HEK293 (cell line): ENCODE measurements around the gene CD83.

Experiments used
- CTCF ChIA-PET: fragments of 350-600 bp; formaldehyde crosslinking; extraction: SDS; loops from one replicate; lab custom pipeline; 2021; ENCODE audit warnings: antibody characterized with exemption; lab: Yijun Ruan, JAX
- POLR2A ChIA-PET: fragments of 300-600 bp; formaldehyde crosslinking; extraction: SDS; loops from one replicate; lab custom pipeline; 2020; ENCODE audit warnings: antibody characterized with exemption, inconsistent platforms; lab: Yijun Ruan, JAX
- H3K27ac ChIP-seq: fragments of 200-500 bp; sonication (Bioruptor generic); 2 replicates; pipeline ENCODE4 v1.5.1; 2014; ENCODE audit warnings: low read depth, low read length, control low read depth, inconsistent platforms; ENCODE audit errors: extremely low read depth
- H3K36me3 ChIP-seq, 2 experiments: fragments of 200-500 bp in 1 of 2; sonication (Bioruptor generic) in 1 of 2; 1 replicate in 1 of 2; 2 replicates in 1 of 2; pipeline ENCODE4 v1.5.1; 2014 to 2017; ENCODE audit warnings: inconsistent platforms in 2 of 2, low read length in 2 of 2; ENCODE audit not compliant: control insufficient read depth in 2 of 2, insufficient read depth in 1 of 2
- H3K4me1 ChIP-seq: fragments of 200-500 bp; sonication (Bioruptor generic); 2 replicates; pipeline ENCODE4 v1.5.1; 2014; ENCODE audit warnings: mild to moderate bottlenecking, low read length, inconsistent platforms; ENCODE audit not compliant: control insufficient read depth, insufficient read depth
- H3K4me3 ChIP-seq: 2 replicates; pipeline ENCODE4 v1.5.1; 2011; ENCODE audit warnings: low read depth, mild to moderate bottlenecking, control low read depth, low read length, moderate library complexity
- H3K9me3 ChIP-seq: fragments of 200-500 bp; sonication (Bioruptor generic); 2 replicates; pipeline ENCODE4 v1.5.1; 2014; ENCODE audit warnings: low read depth, low read length, inconsistent platforms; ENCODE audit not compliant: control insufficient read depth, insufficient read depth
- ATF2 ChIP-seq: fragments of 450-650 bp; formaldehyde crosslinking; IDR thresholded peaks from 2 replicates; pipeline ENCODE4 v1.5.1; 2016; ENCODE audit warnings: missing biosample characterization, missing genetic modification characterization, low read depth
- ELK4 ChIP-seq: IDR thresholded peaks from 2 replicates; pipeline ENCODE4 v1.6.1; 2011; ENCODE audit warnings: mild to moderate bottlenecking, low read depth, low read length, borderline replicate concordance
- HOXC10 ChIP-seq: sonication (generic); formaldehyde crosslinking; IDR thresholded peaks from 2 replicates; pipeline ENCODE4 v1.8.1; 2023; ENCODE audit warnings: mild to moderate bottlenecking, missing genetic modification reagents
- KLF7 ChIP-seq: fragments of 450-650 bp; formaldehyde crosslinking; IDR thresholded peaks from 2 replicates; pipeline ENCODE4 v1.5.1; 2016; ENCODE audit warnings: missing biosample characterization, missing genetic modification characterization, borderline replicate concordance
- OVOL3 ChIP-seq: fragments of 450-650 bp; formaldehyde crosslinking; IDR thresholded peaks from 2 replicates; pipeline ENCODE4 v1.5.1; 2016; ENCODE audit warnings: missing biosample characterization, missing genetic modification characterization
- PRDM4 ChIP-seq: fragments of 450-650 bp; formaldehyde crosslinking; IDR thresholded peaks from 2 replicates; pipeline ENCODE4 v1.5.1; 2017; ENCODE audit warnings: missing biosample characterization, missing genetic modification characterization
- SALL2 ChIP-seq: fragments of 450-650 bp; formaldehyde crosslinking; IDR thresholded peaks from 2 replicates; pipeline ENCODE4 v1.5.0; 2017; ENCODE audit warnings: missing biosample characterization, mild to moderate bottlenecking, missing genetic modification characterization, borderline replicate concordance
- ZBTB17 ChIP-seq: fragments of 450-650 bp; formaldehyde crosslinking; IDR thresholded peaks from 2 replicates; pipeline ENCODE4 v1.5.1; 2016; ENCODE audit warnings: missing biosample characterization, missing genetic modification characterization
- ZFP3 ChIP-seq: fragments of 450-650 bp; formaldehyde crosslinking; IDR thresholded peaks from 2 replicates; pipeline ENCODE4 v1.5.1; 2016; ENCODE audit warnings: low read depth, missing biosample characterization, missing genetic modification characterization
- ZNF114 ChIP-seq: fragments of 450-650 bp; formaldehyde crosslinking; IDR thresholded peaks from 2 replicates; pipeline ENCODE4 v1.5.0; 2017; ENCODE audit warnings: missing biosample characterization, missing genetic modification characterization
- ZNF184 ChIP-seq: fragments of 450-650 bp; IDR thresholded peaks from 2 replicates; pipeline ENCODE4 v1.5.1; 2018; ENCODE audit warnings: missing biosample characterization, mild to moderate bottlenecking, missing genetic modification characterization
- ZNF24 ChIP-seq: fragments of 450-650 bp; formaldehyde crosslinking; IDR thresholded peaks from 2 replicates; pipeline ENCODE4 v1.5.1; 2016; ENCODE audit warnings: missing biosample characterization, missing genetic modification characterization
- ZNF280D ChIP-seq: fragments of 450-650 bp; formaldehyde crosslinking; IDR thresholded peaks from 2 replicates; pipeline ENCODE4 v1.5.1; 2016; ENCODE audit warnings: missing biosample characterization, missing genetic modification characterization
- ZNF302 ChIP-seq: fragments of 450-650 bp; formaldehyde crosslinking; IDR thresholded peaks from 2 replicates; pipeline ENCODE4 v1.5.1; 2016; ENCODE audit warnings: missing biosample characterization, missing genetic modification characterization, low read depth
- ZNF335 ChIP-seq: fragments of 450-650 bp; formaldehyde crosslinking; conservative IDR thresholded peaks from 2 replicates; pipeline ENCODE4 v1.5.1; 2016; ENCODE audit warnings: missing biosample characterization, missing genetic modification characterization
- ZNF423 ChIP-seq: fragments of 450-650 bp; formaldehyde crosslinking; IDR thresholded peaks from 2 replicates; pipeline ENCODE4 v1.5.1; 2016; ENCODE audit warnings: missing biosample characterization, missing genetic modification characterization
- ZNF48 ChIP-seq: fragments of 450-650 bp; formaldehyde crosslinking; IDR thresholded peaks from 2 replicates; pipeline ENCODE4 v1.5.1; 2016; ENCODE audit warnings: missing biosample characterization, missing genetic modification characterization
- ZNF488 ChIP-seq: fragments of 450-650 bp; formaldehyde crosslinking; IDR thresholded peaks from 2 replicates; pipeline ENCODE4 v1.5.1; 2016; ENCODE audit warnings: missing biosample characterization, missing genetic modification characterization
- ZNF521 ChIP-seq: fragments of 450-650 bp; formaldehyde crosslinking; IDR thresholded peaks from 2 replicates; pipeline ENCODE4 v1.5.1; 2017; ENCODE audit warnings: missing biosample characterization, mild to moderate bottlenecking, missing genetic modification characterization
- ZNF580 ChIP-seq: fragments of 450-650 bp; formaldehyde crosslinking; IDR thresholded peaks from 2 replicates; pipeline ENCODE4 v1.5.1; 2016; ENCODE audit warnings: missing biosample characterization, missing genetic modification characterization
- ZNF600 ChIP-seq: fragments of 450-650 bp; formaldehyde crosslinking; IDR thresholded peaks from 2 replicates; pipeline ENCODE4 v1.5.1; 2016; ENCODE audit warnings: missing biosample characterization, missing genetic modification characterization
- ZNF664 ChIP-seq: fragments of 450-650 bp; formaldehyde crosslinking; IDR thresholded peaks from 2 replicates; pipeline ENCODE4 v1.5.1; 2016; ENCODE audit warnings: missing biosample characterization, missing genetic modification characterization
- ZNF792 ChIP-seq: fragments of 450-650 bp; formaldehyde crosslinking; IDR thresholded peaks from 2 replicates; pipeline ENCODE4 v1.5.1; 2016; ENCODE audit warnings: missing biosample characterization, missing genetic modification characterization
- ZSCAN4 ChIP-seq: fragments of 450-650 bp; formaldehyde crosslinking; IDR thresholded peaks from 2 replicates; pipeline ENCODE4 v1.5.1; 2017; ENCODE audit warnings: missing biosample characterization, missing genetic modification characterization

CD83 gene

GRCh38 chr6:14092316-14092715, 25.3 kb upstream of the CD83 start:
- no peaks in the 10 kb centered on the region for H3K9me3 ChIP-seq
- H3K36me3 ChIP-seq: no peaks in the 10 kb centered on the region
- ChIA-PET POLR2A (no interaction called here), CTCF (no interaction called here)
- TF ChIP-seq ZNF488 (tag by site-specific recombination) (no peak), ZNF114 (tag by site-specific recombination) (no peak), ZNF792 (no peak), KLF7 (tag by site-specific recombination) (no peak), ZBTB17 (tag by site-specific recombination) (no peak), ZNF184 (tag by site-specific recombination) (no peak), ZNF580 (no peak), ZFP3 (no peak), ZNF48 (tag by site-specific recombination) (no peak), ATF2 (tag by site-specific recombination) (no peak), ZNF600 (no peak)
- no peaks in the 10 kb centered on the region for H3K4me1 ChIP-seq
- H3K4me3 ChIP-seq: no peak overlapping the region
- H3K27ac ChIP-seq: no peak overlapping the region

- H3K4me1 ChIP-seq: no peaks in the 10 kb centered on the region
- H3K27ac ChIP-seq: no peak overlapping the region
- ChIA-PET POLR2A (no interaction called here), CTCF (no interaction called here)
- no peaks in the 10 kb centered on the region for H3K9me3 ChIP-seq
- H3K4me3 ChIP-seq: no peak overlapping the region
- H3K36me3 ChIP-seq: no peaks in the 10 kb centered on the region
- TF ChIP-seq HOXC10: no peak
- no peak for TF ChIP-seq ZNF280D (tag by site-specific recombination)
- TF ChIP-seq ZSCAN4: no peak
- no peak for TF ChIP-seq PRDM4
- no peak for TF ChIP-seq ZNF423 (tag by site-specific recombination)
- no peak for TF ChIP-seq ZNF335 (tag by site-specific recombination)
- TF ChIP-seq ELK4: no peak
- no peak for TF ChIP-seq ZFP3
- no peak for TF ChIP-seq ZNF600
- TF ChIP-seq ZNF664: no peak
- TF ChIP-seq ZNF24 (tag by site-specific recombination): no peak
- no peak for TF ChIP-seq OVOL3 (tag by site-specific recombination)
- no peak for TF ChIP-seq ZNF302 (tag by site-specific recombination)
- no peak for TF ChIP-seq ZNF521 (tag by site-specific recombination)
- TF ChIP-seq SALL2 (tag by site-specific recombination): no peak
These were observed 24.5 kb upstream of the CD83 start for GRCh38 chr6:14092838-14093789.
